Peyer's patch (tissue), 4 donors: Measurements from ENCODE around the gene SORCS3.

ENCODE experiments used
- POLR2A ChIP-seq, 2 donors: fragments of 450-650 bp; IDR thresholded peaks; one replicate each; pipeline ENCODE4 v1.5.1; 2017; ENCODE audit warnings: antibody characterized with exemption in 2 of 2, mild to moderate bottlenecking in 2 of 2, moderate library complexity in 2 of 2
- TF ChIP-seq, protein P1 (sequence below), 6 experiments: fragments of 450-650 bp in 4 of 6; fragments of 200-600 bp in 2 of 6; sonication (generic) in 1 of 6; IDR thresholded peaks; one replicate each; pipeline ENCODE4 v1.5.1; 2017 to 2019; ENCODE audit warnings: antibody characterized with exemption in 6 of 6, mild to moderate bottlenecking in 3 of 6, moderate library complexity in 1 of 6

DNA sequence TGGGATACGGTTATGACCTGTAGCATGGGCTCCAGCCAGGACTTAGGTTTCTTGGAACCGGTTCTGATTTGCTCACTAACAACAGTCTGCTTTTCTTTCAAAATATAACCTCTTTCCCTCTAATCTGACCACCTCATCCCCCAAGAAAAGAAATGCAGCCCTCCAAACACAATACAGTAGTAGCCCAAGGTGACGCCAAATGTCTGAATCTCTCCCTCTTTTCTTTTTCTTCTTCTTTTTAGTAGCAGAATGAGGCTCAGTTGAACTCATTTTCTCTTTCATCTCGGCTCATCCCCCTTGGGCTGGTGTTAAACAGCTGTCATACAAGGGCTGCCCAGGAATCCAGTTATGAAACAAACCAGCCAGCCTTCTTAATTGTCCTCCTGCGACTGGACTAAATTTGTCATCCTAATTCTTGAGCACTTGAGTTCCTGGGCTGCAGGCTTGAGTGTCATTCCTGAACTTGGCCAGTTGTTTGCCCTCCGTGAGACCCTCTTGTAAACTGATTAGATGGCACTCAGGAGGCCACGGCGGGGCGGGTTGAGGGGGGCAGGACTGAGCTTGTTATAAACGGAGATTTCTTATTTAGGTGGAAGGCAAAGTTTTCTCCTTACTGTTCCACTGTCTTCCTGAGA lies 94.8 kb downstream of the SORCS3 start:
- TF ChIP-seq, protein P1, sequence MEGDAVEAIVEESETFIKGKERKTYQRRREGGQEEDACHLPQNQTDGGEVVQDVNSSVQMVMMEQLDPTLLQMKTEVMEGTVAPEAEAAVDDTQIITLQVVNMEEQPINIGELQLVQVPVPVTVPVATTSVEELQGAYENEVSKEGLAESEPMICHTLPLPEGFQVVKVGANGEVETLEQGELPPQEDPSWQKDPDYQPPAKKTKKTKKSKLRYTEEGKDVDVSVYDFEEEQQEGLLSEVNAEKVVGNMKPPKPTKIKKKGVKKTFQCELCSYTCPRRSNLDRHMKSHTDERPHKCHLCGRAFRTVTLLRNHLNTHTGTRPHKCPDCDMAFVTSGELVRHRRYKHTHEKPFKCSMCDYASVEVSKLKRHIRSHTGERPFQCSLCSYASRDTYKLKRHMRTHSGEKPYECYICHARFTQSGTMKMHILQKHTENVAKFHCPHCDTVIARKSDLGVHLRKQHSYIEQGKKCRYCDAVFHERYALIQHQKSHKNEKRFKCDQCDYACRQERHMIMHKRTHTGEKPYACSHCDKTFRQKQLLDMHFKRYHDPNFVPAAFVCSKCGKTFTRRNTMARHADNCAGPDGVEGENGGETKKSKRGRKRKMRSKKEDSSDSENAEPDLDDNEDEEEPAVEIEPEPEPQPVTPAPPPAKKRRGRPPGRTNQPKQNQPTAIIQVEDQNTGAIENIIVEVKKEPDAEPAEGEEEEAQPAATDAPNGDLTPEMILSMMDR (IDR thresholded peaks at IDR 0.05), result no peak
- no peak for TF ChIP-seq POLR2A (IDR thresholded peaks at IDR 0.05)
